ENCODE data around the gene ECSCR. TPM values are rescaled to one million over a fixed set of nuclear protein-coding genes. Genes with fewer than 3 reads are reported as not detected.

ECSCR gene
- total RNA-seq, 1 experiment from 2014 or later, result not detected

GRCh38 chr5:139415221-139415861 lies 47.2 kb downstream of the ECSCR start:
- ATAC-seq, result no peak
- BruUV-seq (replicated peaks), result no TSS peak

GRCh38 chr5:139414581-139415130 lies 47.9 kb downstream of the ECSCR start:
- no peaks in the 10 kb centered on the region for H3K4me1 ChIP-seq (ENCODE audit: control insufficient read depth, insufficient read depth, low read length)
- DNase-seq (ENCODE audit: low read depth, low spot score), result no peak
- in situ Hi-C loops (cut with HindIII; ENCODE audit: low pct_unique_long_range_greater_than_20kb, low sequenced_read_pairs) (loop anchor here (25.0 kb wide), 1 partner anchor 98 kb away; no protein-coding TSS in a partner anchor), intact Hi-C loops (cut with micrococcal nuclease; ENCODE audit: unreplicated experiment) (no loop called here)
- ATAC-seq, result no peak
- H3K27ac ChIP-seq (ENCODE audit: low read length), result no peak overlapping the region
- no peaks in the 10 kb centered on the region for H3K9me3 ChIP-seq (ENCODE audit: control insufficient read depth, insufficient read depth, low read depth, low read length)
- ChIA-PET POLR2A (no interaction called here), CTCF (interaction anchor here (0.6 kb wide), 1 partner anchor 10 kb away, joined by 11 read pairs; no protein-coding TSS in a partner anchor)
- no peak overlapping the region for H3K4me3 ChIP-seq (ENCODE audit: low read depth in 2 of 2, low read length in 2 of 2)
- H3K27me3 ChIP-seq (ENCODE audit: control insufficient read depth, insufficient read depth, low read length), result no peaks in the 10 kb centered on the region
- BruUV-seq (replicated peaks), result no TSS peak
- H3K36me3 ChIP-seq (ENCODE audit: control insufficient read depth, insufficient read depth, low read length), result no peaks in the 10 kb centered on the region
- TF ChIP-seq TCF7L2 (IDR thresholded peaks at IDR 0.05; ENCODE audit: low read depth, low read length), result no peak
- TF ChIP-seq POLR2AphosphoS5 (IDR thresholded peaks at IDR 0.05; ENCODE audit: low read depth, low read length), result no peak
- no peak for TF ChIP-seq REST (IDR thresholded peaks at IDR 0.05; ENCODE audit: insufficient read depth in 1 of 2, low read depth in 2 of 2, low read length in 1 of 2)
- no peak for TF ChIP-seq CTCF (IDR thresholded peaks at IDR 0.05)

More at GRCh38 chr5:139415221-139415861, 47.2 kb downstream of the ECSCR start:
- ChIA-PET CTCF (interaction anchor here (0.6 to 1.2 kb wide), 2 partner anchors 9 to 99 kb away, joined by 4 to 11 read pairs; no protein-coding TSS in a partner anchor), POLR2A (no interaction called here)
- Histone ChIP-seq H3K36me3 (ENCODE audit: control insufficient read depth, insufficient read depth, low read length) (no peaks in the 10 kb centered on the region), H3K9me3 (ENCODE audit: control insufficient read depth, insufficient read depth, low read depth, low read length) (no peaks in the 10 kb centered on the region), H3K4me3 (ENCODE audit: low read depth in 2 of 2, low read length in 2 of 2) (no peak overlapping the region), H3K27ac (ENCODE audit: low read length) (no peak overlapping the region), H3K4me1 (ENCODE audit: control insufficient read depth, insufficient read depth, low read length) (no peaks in the 10 kb centered on the region), H3K27me3 (ENCODE audit: control insufficient read depth, insufficient read depth, low read length) (no peaks in the 10 kb centered on the region)
- DNase-seq (ENCODE audit: low read depth, low spot score), result no peak
- in situ Hi-C loops (cut with HindIII; ENCODE audit: low pct_unique_long_range_greater_than_20kb, low sequenced_read_pairs) (loop anchor here (25.0 kb wide), 1 partner anchor 97 kb away; no protein-coding TSS in a partner anchor), intact Hi-C loops (cut with micrococcal nuclease; ENCODE audit: unreplicated experiment) (no loop called here)
- TF ChIP-seq POLR2AphosphoS5 (IDR thresholded peaks at IDR 0.05; ENCODE audit: low read depth, low read length), result no peak
- no peak for TF ChIP-seq REST (IDR thresholded peaks at IDR 0.05; ENCODE audit: insufficient read depth in 1 of 2, low read depth in 2 of 2, low read length in 1 of 2)
- no peak for TF ChIP-seq SIN3A (IDR thresholded peaks at IDR 0.05; ENCODE audit: borderline replicate concordance, insufficient read depth, low read depth, low read length)
- TF ChIP-seq CTCF (IDR thresholded peaks at IDR 0.05), result no peak
- TF ChIP-seq TCF7L2 (IDR thresholded peaks at IDR 0.05; ENCODE audit: low read depth, low read length), result no peak
